22Rv1 (cell line): ENCODE results near the gene STOX2.

Experiments
- H3K27ac ChIP-seq: fragments of 450-650 bp; 2 replicates; pipeline ENCODE4 v1.5.1; 2017
- ZFX ChIP-seq: fragments of 450-650 bp; IDR thresholded peaks from 2 replicates; pipeline ENCODE4 v1.6.1; 2017; ENCODE audit warnings: antibody characterized with exemption, borderline replicate concordance
- TF ChIP-seq, protein P1 (sequence below): fragments of 450-650 bp; IDR thresholded peaks from 2 replicates; pipeline ENCODE4 v1.5.1; 2017; ENCODE audit warnings: mild to moderate bottlenecking

Gene STOX2

DNA sequence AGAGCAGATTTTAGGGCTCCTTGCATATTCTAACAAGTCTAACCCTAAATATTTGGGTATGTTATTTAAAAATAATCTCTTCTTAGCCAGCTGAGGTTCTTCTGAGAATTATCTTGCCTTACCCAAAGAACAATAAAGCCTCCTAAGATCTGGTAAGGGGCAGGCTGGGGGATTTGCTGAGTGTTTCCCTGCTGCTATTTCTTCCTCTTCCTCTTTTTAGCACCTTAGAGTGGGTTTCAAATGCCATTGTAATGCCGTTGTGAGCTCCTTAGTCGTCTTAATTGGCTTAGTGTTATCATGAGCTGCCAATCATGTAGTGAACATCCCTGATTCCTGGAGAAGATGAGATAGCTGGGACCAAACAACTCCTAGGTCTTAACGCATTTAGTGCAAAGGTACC lies 15.4 kb downstream of the STOX2 start:
- no peak overlapping the region for H3K27ac ChIP-seq
- TF ChIP-seq, protein P1, sequence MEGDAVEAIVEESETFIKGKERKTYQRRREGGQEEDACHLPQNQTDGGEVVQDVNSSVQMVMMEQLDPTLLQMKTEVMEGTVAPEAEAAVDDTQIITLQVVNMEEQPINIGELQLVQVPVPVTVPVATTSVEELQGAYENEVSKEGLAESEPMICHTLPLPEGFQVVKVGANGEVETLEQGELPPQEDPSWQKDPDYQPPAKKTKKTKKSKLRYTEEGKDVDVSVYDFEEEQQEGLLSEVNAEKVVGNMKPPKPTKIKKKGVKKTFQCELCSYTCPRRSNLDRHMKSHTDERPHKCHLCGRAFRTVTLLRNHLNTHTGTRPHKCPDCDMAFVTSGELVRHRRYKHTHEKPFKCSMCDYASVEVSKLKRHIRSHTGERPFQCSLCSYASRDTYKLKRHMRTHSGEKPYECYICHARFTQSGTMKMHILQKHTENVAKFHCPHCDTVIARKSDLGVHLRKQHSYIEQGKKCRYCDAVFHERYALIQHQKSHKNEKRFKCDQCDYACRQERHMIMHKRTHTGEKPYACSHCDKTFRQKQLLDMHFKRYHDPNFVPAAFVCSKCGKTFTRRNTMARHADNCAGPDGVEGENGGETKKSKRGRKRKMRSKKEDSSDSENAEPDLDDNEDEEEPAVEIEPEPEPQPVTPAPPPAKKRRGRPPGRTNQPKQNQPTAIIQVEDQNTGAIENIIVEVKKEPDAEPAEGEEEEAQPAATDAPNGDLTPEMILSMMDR = no peak
- TF ChIP-seq ZFX = no peak

DNA sequence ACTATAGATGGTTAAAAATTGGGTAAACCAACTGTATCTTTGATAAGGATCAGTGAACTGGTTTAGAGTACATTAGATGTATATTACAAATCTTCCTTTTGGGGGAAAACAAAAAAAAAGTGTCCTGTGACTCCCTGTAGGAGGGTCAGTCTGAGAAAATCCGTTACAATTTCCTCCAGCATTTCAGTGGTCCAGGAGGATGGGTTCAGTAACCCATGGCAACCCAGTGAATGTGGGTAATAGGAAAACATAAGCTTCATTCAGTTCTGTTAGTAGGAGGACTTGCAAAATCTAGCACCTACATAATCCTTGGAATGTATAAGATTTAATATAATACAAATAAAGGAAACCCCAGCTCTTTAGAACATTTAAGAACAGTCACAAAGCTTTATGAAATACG lies 16.2 kb downstream of the STOX2 start:
- TF ChIP-seq, protein P1 = no peak
- TF ChIP-seq ZFX = no peak
- H3K27ac ChIP-seq = no peak overlapping the region

DNA sequence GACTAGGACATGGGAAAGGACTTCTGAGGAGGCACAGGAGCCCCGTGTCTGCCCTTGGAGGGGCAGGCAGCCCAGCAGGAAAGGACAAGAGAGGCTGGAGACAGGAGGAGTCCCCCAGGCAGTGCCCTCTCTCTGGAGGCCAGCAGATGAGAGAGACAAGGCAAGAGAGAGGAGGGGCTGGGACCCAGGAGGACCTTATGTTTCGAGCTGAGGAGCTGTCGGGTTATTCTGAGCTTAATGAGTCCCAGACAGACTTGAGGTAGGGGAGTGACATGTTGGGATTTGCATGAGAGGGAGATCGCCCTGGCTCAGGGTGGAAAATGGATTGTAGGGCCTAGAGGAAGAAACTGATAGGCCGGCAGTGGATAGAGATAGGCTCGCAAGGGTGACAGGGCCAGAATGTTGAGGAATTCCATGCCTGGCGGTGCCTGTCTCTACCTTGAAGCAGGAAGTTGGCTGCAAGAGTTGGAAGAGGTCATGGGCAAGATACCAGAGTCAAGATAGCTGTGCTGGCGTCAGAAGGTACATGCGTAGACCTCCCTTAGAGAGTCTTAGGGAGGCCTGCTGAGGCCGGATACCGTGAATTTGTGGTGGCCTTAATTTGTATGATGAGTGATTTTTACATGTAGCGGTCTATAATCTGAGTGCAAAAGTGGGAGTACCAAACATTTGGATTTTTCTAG lies 19.4 kb downstream of the STOX2 start:
- no peak overlapping the region for H3K27ac ChIP-seq
- no peak for TF ChIP-seq ZFX
- TF ChIP-seq, protein P1 = no peak

DNA sequence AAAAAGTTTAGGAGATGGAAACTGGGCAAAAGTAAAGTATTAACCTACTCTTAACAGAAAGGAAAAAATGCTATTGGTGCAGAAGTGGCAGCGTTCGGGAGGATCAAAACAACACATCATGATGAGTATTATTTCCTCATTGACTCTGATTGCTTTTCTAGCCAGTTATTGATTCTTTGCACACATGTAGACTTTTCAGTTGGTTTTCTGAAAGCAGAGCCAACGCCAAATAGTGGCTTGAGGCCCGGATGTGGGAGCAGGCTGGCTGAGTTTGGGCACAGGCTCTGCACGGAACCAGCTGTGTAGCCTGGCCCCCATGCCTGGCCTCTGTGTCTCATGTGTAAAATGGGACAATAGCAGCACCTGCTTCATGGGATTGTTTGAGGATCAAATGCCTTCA lies 21.8 kb downstream of the STOX2 start:
- TF ChIP-seq ZFX = no peak
- TF ChIP-seq, protein P1 = no peak
- no peak overlapping the region for H3K27ac ChIP-seq

DNA sequence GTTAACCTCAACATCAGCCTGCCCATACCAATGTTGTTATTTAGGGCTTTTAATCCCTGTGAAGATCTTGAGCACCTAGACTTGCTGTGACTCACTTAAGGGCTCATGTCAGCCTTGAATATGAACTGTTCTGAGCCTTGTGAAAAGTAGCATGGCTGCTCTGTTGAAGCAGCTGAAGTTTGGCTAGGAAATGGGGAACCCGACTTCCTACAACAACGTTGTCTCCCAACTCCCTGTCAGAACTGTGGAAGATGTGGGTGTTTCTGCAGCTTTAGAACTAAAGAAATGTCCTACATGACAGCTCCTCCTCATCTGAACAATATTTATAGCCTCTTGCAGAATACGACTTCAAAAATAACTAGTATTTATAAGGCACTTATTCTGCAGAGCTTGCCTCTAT lies 27.5 kb downstream of the STOX2 start:
- no peak overlapping the region for H3K27ac ChIP-seq
- no peak for TF ChIP-seq ZFX
- TF ChIP-seq, protein P1 = no peak

DNA sequence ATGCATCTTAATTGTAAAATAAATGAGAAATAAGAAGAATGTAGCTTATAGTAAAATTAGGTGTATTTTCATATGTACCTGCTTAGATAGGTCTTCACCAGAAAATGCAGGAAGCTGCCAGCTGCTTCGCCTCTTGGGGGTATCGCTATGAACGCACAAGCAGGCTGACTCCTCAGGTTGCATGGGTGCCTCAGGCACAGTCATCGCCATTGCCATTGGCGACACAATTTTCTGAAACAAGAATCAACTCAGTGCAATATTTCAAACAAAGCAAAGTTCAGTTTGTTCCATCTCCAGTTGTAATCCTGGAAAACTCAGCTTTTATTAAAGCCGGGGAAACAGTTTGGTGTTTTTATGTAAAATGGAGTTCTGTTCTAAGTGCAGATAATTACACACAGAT lies 29.7 kb downstream of the STOX2 start:
- no peak overlapping the region for H3K27ac ChIP-seq
- TF ChIP-seq ZFX = no peak
- TF ChIP-seq, protein P1 = no peak

DNA sequence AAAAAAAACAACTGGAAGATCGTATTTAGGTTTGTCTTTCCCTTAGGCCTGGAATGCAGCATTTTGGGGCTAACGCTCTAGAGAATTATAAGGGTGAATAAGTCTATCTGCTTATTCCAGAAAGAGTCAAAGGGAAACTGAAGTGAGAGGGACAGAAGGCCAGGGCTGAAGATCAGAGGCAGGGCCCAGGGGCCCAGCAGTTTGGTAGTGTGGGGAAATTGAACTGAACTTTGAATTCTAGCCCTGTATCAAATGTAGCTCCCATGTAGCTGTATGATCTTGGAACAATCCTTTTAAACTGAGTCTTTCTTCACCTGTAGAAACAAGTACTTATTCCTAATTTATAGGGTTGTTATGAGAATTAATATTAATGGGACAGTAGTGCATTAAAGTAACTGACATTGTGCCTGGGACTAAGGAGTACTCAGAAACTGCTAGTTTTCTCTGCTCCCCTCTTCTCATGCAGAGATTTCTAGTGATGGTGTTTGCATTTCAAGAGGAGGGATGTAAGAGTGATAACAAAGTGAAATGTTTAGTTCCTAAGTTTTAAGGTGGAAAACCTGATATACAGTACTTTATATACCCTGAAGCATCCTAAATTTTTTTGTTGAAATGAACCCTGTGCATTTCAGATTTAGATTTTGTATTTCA lies 30.4 kb downstream of the STOX2 start:
- no peak overlapping the region for H3K27ac ChIP-seq
- no peak for TF ChIP-seq ZFX
- TF ChIP-seq, protein P1 = no peak
